HL-60 (cell line): ENCODE data around the gene SUN2.

ENCODE experiments used
- REST ChIP-seq: IDR thresholded peaks from 2 replicates; pipeline ENCODE4 v1.6.1; 2012; ENCODE audit warnings: low read depth; ENCODE audit not compliant: insufficient replicate concordance
- TF ChIP-seq, protein P1 (sequence below): IDR thresholded peaks from one replicate; pipeline ENCODE4 v1.5.1; 2011; ENCODE audit warnings: low read length, control low read depth, inconsistent platforms; ENCODE audit not compliant: insufficient read depth

GRCh38 chr22:38802671-38803121 is 46.9 kb upstream of the SUN2 start:
- TF ChIP-seq, protein P1, sequence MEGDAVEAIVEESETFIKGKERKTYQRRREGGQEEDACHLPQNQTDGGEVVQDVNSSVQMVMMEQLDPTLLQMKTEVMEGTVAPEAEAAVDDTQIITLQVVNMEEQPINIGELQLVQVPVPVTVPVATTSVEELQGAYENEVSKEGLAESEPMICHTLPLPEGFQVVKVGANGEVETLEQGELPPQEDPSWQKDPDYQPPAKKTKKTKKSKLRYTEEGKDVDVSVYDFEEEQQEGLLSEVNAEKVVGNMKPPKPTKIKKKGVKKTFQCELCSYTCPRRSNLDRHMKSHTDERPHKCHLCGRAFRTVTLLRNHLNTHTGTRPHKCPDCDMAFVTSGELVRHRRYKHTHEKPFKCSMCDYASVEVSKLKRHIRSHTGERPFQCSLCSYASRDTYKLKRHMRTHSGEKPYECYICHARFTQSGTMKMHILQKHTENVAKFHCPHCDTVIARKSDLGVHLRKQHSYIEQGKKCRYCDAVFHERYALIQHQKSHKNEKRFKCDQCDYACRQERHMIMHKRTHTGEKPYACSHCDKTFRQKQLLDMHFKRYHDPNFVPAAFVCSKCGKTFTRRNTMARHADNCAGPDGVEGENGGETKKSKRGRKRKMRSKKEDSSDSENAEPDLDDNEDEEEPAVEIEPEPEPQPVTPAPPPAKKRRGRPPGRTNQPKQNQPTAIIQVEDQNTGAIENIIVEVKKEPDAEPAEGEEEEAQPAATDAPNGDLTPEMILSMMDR = no peak
- no peak for TF ChIP-seq REST
